Measurements from ENCODE around the gene CDK19.
"Not testable (repeated sequence)": the region's sequence is repeated elsewhere in the genome, so short reads cannot be mapped to it uniquely, and the experiment has no call there.

CDK19 gene

GRCh38 chr6:110756817-110757216 lies 58.5 kb downstream of the CDK19 start:
- no peak for DNase-seq (ENCODE audit: low read depth)

- DNase-seq (ENCODE audit: low read depth): no peak
These were observed 59.8 kb downstream of the CDK19 start for GRCh38 chr6:110755411-110755834.

GRCh38 chr6:110753936-110754668 lies 61.2 kb downstream of the CDK19 start:
- DNase-seq (ENCODE audit: low read depth): not testable (repeated sequence)

GRCh38 chr6:110748453-110748852 lies 66.8 kb downstream of the CDK19 start:
- no peak for DNase-seq (ENCODE audit: low read depth)

GRCh38 chr6:110746680-110747079 lies 68.6 kb downstream of the CDK19 start:
- no peak for DNase-seq (ENCODE audit: low read depth)

GRCh38 chr6:110744991-110745390 lies 70.3 kb downstream of the CDK19 start:
- no peak for DNase-seq (ENCODE audit: low read depth)

- not testable (repeated sequence) for DNase-seq (ENCODE audit: low read depth)
These were observed 72.7 kb downstream of the CDK19 start for GRCh38 chr6:110742552-110742951.

- no peak for DNase-seq (ENCODE audit: low read depth)
These were observed 73.8 kb downstream of the CDK19 start for GRCh38 chr6:110741517-110741916.

- DNase-seq (ENCODE audit: low read depth): no peak
These were observed 76.3 kb downstream of the CDK19 start for GRCh38 chr6:110738899-110739365.

GRCh38 chr6:110735666-110736065 lies 79.6 kb downstream of the CDK19 start:
- DNase-seq (ENCODE audit: low read depth): no peak

- DNase-seq (ENCODE audit: low read depth): no peak
These were observed 83.4 kb downstream of the CDK19 start for GRCh38 chr6:110731898-110732297.

- no peak for DNase-seq (ENCODE audit: low read depth)
These were observed 84.1 kb downstream of the CDK19 start for GRCh38 chr6:110731196-110731595.

GRCh38 chr6:110728501-110728900 lies 86.8 kb downstream of the CDK19 start:
- no peak for DNase-seq (ENCODE audit: low read depth)

GRCh38 chr6:110723017-110723416 lies 92.3 kb downstream of the CDK19 start:
- DNase-seq (ENCODE audit: low read depth): no peak

- DNase-seq (ENCODE audit: low read depth): no peak
These were observed 95.2 kb downstream of the CDK19 start for GRCh38 chr6:110720066-110720465.

GRCh38 chr6:110719601-110720000 lies 95.7 kb downstream of the CDK19 start:
- not testable (repeated sequence) for DNase-seq (ENCODE audit: low read depth)

- DNase-seq (ENCODE audit: low read depth): no peak
These were observed 101.1 kb downstream of the CDK19 start for GRCh38 chr6:110714143-110714542.

GRCh38 chr6:110712238-110712637 lies 103.0 kb downstream of the CDK19 start:
- no peak for DNase-seq (ENCODE audit: low read depth)

GRCh38 chr6:110710115-110710514 lies 105.2 kb downstream of the CDK19 start:
- DNase-seq (ENCODE audit: low read depth): no peak

- DNase-seq (ENCODE audit: low read depth): no peak
These were observed 106.8 kb downstream of the CDK19 start for GRCh38 chr6:110708295-110708950.

GRCh38 chr6:110705543-110705942 lies 109.7 kb downstream of the CDK19 start:
- no peak for DNase-seq (ENCODE audit: low read depth)

- DNase-seq (ENCODE audit: low read depth): no peak
These were observed 111.2 kb downstream of the CDK19 start for GRCh38 chr6:110703906-110704594.

Measured in T follicular helper cell (primary cell).